A549 (cell line): ENCODE results near the gene EMC8.

Experiments
- BHLHE40 ChIP-seq: IDR thresholded peaks from 2 replicates; pipeline ENCODE4 v1.6.1; 2012; ENCODE audit warnings: low read depth, low read length, inconsistent platforms
- CBX2 ChIP-seq: fragments of 200-600 bp; sonication (generic); IDR thresholded peaks from 2 replicates; pipeline ENCODE4 v1.6.1; 2016; ENCODE audit warnings: low read depth, mild to moderate bottlenecking, borderline replicate concordance
- CHD2 ChIP-seq: fragments of 150-350 bp; IDR thresholded peaks from 2 replicates; pipeline ENCODE4 v1.6.1; 2014; ENCODE audit warnings: low read length; ENCODE audit not compliant: partially characterized antibody
- POLR2A ChIP-seq: IDR thresholded peaks from 2 replicates; pipeline ENCODE4 v1.6.1; 2012; ENCODE audit warnings: mild to moderate bottlenecking, low read length
- TFCP2L1 ChIP-seq: fragments of 250-450 bp; sonication (Bioruptor Pico); IDR thresholded peaks from 2 replicates; pipeline ENCODE4 v1.5.0; 2021; ENCODE audit warnings: mild to moderate bottlenecking
- TF ChIP-seq, protein P1 (sequence below): fragments of >200 bp; sonication (Bioruptor Twin); formaldehyde crosslinking; IDR thresholded peaks from 3 replicates; pipeline ENCODE4 v1.5.1; 2016
- TF ChIP-seq, protein P2 (sequence below): fragments of 450-650 bp; IDR thresholded peaks from 2 replicates; pipeline ENCODE4 v1.6.1; 2014; ENCODE audit warnings: antibody characterized with exemption

DNA sequence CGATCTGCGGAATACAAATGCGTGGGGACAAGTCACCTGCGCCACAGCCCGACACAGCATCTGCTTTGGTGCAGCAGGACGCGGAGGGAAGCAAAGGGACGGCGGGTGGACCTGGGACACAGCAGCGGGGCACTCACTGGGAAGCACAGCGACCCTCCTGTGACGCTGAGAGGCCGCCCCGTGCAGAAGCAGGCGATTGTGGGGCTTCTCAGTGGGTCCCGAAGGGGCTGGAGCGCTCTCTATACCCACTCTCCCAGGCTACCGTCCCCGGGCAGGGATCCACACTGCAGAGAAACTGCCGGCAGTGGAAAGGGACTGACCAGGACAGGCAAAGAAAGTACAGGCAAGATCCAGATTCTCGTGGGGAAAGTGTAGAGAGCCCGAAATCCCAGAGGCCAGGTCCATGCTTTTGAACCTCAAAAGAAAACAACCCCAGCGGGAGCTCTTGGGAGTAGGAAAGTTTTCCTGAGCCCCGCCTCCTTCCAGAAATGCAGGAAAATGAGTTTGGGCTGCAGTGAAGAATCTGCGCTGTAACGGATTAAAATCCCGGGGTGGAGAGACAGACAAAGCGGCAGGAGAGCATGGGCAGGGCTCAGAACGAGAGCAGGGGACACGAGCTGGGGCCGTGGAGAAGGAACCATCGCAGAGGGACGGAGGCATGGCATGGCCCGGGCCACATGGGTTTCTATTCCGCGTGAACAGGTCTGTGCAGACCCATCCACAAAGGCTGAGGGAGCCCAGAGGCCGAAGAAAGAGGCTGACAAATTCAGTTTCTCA lies 12.9 kb upstream of the EMC8 start:
- TF ChIP-seq, protein P1, sequence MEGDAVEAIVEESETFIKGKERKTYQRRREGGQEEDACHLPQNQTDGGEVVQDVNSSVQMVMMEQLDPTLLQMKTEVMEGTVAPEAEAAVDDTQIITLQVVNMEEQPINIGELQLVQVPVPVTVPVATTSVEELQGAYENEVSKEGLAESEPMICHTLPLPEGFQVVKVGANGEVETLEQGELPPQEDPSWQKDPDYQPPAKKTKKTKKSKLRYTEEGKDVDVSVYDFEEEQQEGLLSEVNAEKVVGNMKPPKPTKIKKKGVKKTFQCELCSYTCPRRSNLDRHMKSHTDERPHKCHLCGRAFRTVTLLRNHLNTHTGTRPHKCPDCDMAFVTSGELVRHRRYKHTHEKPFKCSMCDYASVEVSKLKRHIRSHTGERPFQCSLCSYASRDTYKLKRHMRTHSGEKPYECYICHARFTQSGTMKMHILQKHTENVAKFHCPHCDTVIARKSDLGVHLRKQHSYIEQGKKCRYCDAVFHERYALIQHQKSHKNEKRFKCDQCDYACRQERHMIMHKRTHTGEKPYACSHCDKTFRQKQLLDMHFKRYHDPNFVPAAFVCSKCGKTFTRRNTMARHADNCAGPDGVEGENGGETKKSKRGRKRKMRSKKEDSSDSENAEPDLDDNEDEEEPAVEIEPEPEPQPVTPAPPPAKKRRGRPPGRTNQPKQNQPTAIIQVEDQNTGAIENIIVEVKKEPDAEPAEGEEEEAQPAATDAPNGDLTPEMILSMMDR: no peak
- TF ChIP-seq POLR2A: no peak
- no peak for TF ChIP-seq CHD2
- no peak for TF ChIP-seq BHLHE40
- no peak for TF ChIP-seq TFCP2L1 (CRISPR knock-in tag)
- TF ChIP-seq, protein P2, sequence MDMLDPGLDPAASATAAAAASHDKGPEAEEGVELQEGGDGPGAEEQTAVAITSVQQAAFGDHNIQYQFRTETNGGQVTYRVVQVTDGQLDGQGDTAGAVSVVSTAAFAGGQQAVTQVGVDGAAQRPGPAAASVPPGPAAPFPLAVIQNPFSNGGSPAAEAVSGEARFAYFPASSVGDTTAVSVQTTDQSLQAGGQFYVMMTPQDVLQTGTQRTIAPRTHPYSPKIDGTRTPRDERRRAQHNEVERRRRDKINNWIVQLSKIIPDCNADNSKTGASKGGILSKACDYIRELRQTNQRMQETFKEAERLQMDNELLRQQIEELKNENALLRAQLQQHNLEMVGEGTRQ: no peak
- no peak for TF ChIP-seq CBX2
